Transverse colon (tissue), 3 donors: ENCODE data around the gene COMMD3.
"Not testable (repeated sequence)": the region's sequence is repeated elsewhere in the genome, so short reads cannot be mapped to it uniquely, and the experiment has no call there.

Experiments
- CTCF ChIP-seq, 5 experiments: fragments of 200-600 bp in 3 of 5; fragments of 450-650 bp in 2 of 5; sonication (generic) in 3 of 5; IDR thresholded peaks; 1 replicate in 2 of 5; 2 replicates in 3 of 5; pipeline ENCODE4 v1.5.1; 2016 to 2017; ENCODE audit warnings: antibody characterized with exemption in 5 of 5, inconsistent platforms in 3 of 5, mild to moderate bottlenecking in 2 of 5, moderate library complexity in 1 of 5
- POLR2A ChIP-seq: fragments of 450-650 bp; IDR thresholded peaks from one replicate; pipeline ENCODE4 v1.6.1; 2016; ENCODE audit warnings: antibody characterized with exemption, mild to moderate bottlenecking, moderate library complexity

GRCh38 chr10:22310012-22310411 is 6.2 kb upstream of the COMMD3 start:
- TF ChIP-seq CTCF (IDR thresholded peaks at IDR 0.05); POLR2A: not testable (repeated sequence)
